A549 (cell line): Measurements from ENCODE around the gene UXS1. TPM values are rescaled to one million over a fixed set of nuclear protein-coding genes. Genes with fewer than 3 reads are reported as not detected.

ENCODE experiments used
- ATAC-seq, 2 experiments: fragments of 200-7000 bp in 1 of 2; fragments of >200 bp in 1 of 2; cut with Nextera tagmentation in 1 of 2; cut with Tn5 transposase in 1 of 2; 3 replicates each; pipeline versions ENCODE4 v1.8.0 to v1.9.1; 2018 to 2020; ENCODE audit warnings: mild to moderate bottlenecking in 1 of 2, moderate library complexity in 1 of 2
- CTCF ChIA-PET: fragments of 300-600 bp; sonication (Branson Sonifier 250); formaldehyde crosslinking; extraction: SDS; loops from one replicate; lab custom pipeline; 2021; ENCODE audit warnings: antibody characterized with exemption, inconsistent platforms; lab: Yijun Ruan, JAX
- POLR2A ChIA-PET: fragments of 350-600 bp; formaldehyde crosslinking; extraction: SDS; loops from one replicate; lab custom pipeline; 2021; ENCODE audit warnings: antibody characterized with exemption, inconsistent platforms; lab: Yijun Ruan, JAX
- DNase-seq, 2 experiments: peaks; one replicate each; pipeline versions ENCODE4 v3.0.0 to v3.0.0-alpha.2; 2011 to 2016; ENCODE audit warnings: low read depth in 1 of 2, low spot score in 1 of 2
- FAIRE-seq: peaks from 2 replicates; lab custom pipeline; 2011; peaks lifted over from hg19 to GRCh38; lab: Jason Lieb, UNC
- H3K27ac ChIP-seq, 2 experiments: fragments of >200 bp; sonication (Bioruptor Twin); formaldehyde crosslinking; 3 replicates each; pipeline ENCODE4 v1.5.1; 2016 to 2017
- H3K4me1 ChIP-seq: fragments of >200 bp; sonication (Bioruptor Twin); formaldehyde crosslinking; 3 replicates; pipeline ENCODE4 v1.6.1; 2016
- H3K4me2 ChIP-seq: fragments of >200 bp; sonication (Bioruptor Twin); formaldehyde crosslinking; 3 replicates; pipeline ENCODE4 v1.6.1; 2016
- H3K4me3 ChIP-seq: fragments of >200 bp; sonication (Bioruptor Twin); formaldehyde crosslinking; 3 replicates; pipeline ENCODE4 v1.5.1; 2016
- H3K9me3 ChIP-seq: fragments of >200 bp; sonication (Bioruptor Twin); formaldehyde crosslinking; 3 replicates; pipeline ENCODE4 v1.6.1; 2016
- ATOH8 ChIP-seq: fragments of 250-450 bp; sonication (Bioruptor Pico); IDR thresholded peaks from 2 replicates; pipeline ENCODE4 v1.5.0; 2020; ENCODE audit warnings: low read depth, mild to moderate bottlenecking, moderate library complexity
- BHLHE40 ChIP-seq: IDR thresholded peaks from 2 replicates; pipeline ENCODE4 v1.6.1; 2012; ENCODE audit warnings: low read depth, low read length, inconsistent platforms
- CBX2 ChIP-seq: fragments of 200-600 bp; sonication (generic); IDR thresholded peaks from 2 replicates; pipeline ENCODE4 v1.6.1; 2016; ENCODE audit warnings: low read depth, mild to moderate bottlenecking, borderline replicate concordance
- CEBPB ChIP-seq, 2 experiments: fragments of >200 bp in 1 of 2; sonication (Bioruptor Twin) in 1 of 2; formaldehyde crosslinking in 1 of 2; IDR thresholded peaks; 2 replicates each; pipeline ENCODE4 v1.6.1; 2012 to 2016
- CHD4 ChIP-seq: fragments of 200-600 bp; sonication (generic); IDR thresholded peaks from 2 replicates; pipeline ENCODE4 v1.6.1; 2016; ENCODE audit warnings: antibody characterized with exemption, mild to moderate bottlenecking, borderline replicate concordance
- EHMT2 ChIP-seq: fragments of 200-600 bp; sonication (generic); IDR thresholded peaks from 2 replicates; pipeline ENCODE4 v1.6.1; 2016; ENCODE audit warnings: antibody characterized with exemption, low read depth, mild to moderate bottlenecking, moderate library complexity
- EP300 ChIP-seq, 2 experiments: fragments of >200 bp; sonication (Bioruptor Twin); formaldehyde crosslinking; IDR thresholded peaks; 2 replicates in 1 of 2; 3 replicates in 1 of 2; pipeline ENCODE4 v1.6.1; 2016 to 2017
- ESRRA ChIP-seq: fragments of 150-350 bp; IDR thresholded peaks from 2 replicates; pipeline ENCODE4 v1.6.1; 2014; ENCODE audit warnings: mild to moderate bottlenecking, low read length, borderline replicate concordance
- FOSB ChIP-seq: fragments of 250-450 bp; sonication (Bioruptor Pico); IDR thresholded peaks from 2 replicates; pipeline ENCODE4 v1.5.0; 2020; ENCODE audit warnings: mild to moderate bottlenecking, moderate library complexity
- HEYL ChIP-seq: fragments of 250-450 bp; sonication (Bioruptor Pico); IDR thresholded peaks from 2 replicates; pipeline ENCODE4 v1.8.0; 2021; ENCODE audit warnings: mild to moderate bottlenecking, moderate library complexity
- KDM1A ChIP-seq: fragments of 200-600 bp; sonication (generic); IDR thresholded peaks from 2 replicates; pipeline ENCODE4 v1.6.1; 2016; ENCODE audit warnings: low read depth, mild to moderate bottlenecking
- KDM5A ChIP-seq: fragments of 200-600 bp; sonication (generic); IDR thresholded peaks from 2 replicates; pipeline ENCODE4 v1.6.1; 2016; ENCODE audit warnings: antibody characterized with exemption, mild to moderate bottlenecking
- MAFK ChIP-seq: fragments of 450-650 bp; IDR thresholded peaks from 2 replicates; pipeline ENCODE4 v1.6.1; 2014; ENCODE audit not compliant: partially characterized antibody
- MYC ChIP-seq: IDR thresholded peaks from 2 replicates; pipeline ENCODE4 v1.6.1; 2012; ENCODE audit warnings: mild to moderate bottlenecking, inconsistent platforms, low read length, improper control_type of control experiment, borderline replicate concordance
- NR3C1 ChIP-seq: fragments of >200 bp; sonication (Bioruptor Twin); formaldehyde crosslinking; IDR thresholded peaks from 3 replicates; pipeline ENCODE4 v1.6.1; 2017
- RAD21 ChIP-seq, 2 experiments: fragments of >200 bp in 1 of 2; sonication (Bioruptor Twin) in 1 of 2; formaldehyde crosslinking in 1 of 2; IDR thresholded peaks in 1 of 2; conservative IDR thresholded peaks in 1 of 2; 2 replicates in 1 of 2; 3 replicates in 1 of 2; pipeline ENCODE4 v1.6.1; 2012 to 2018; ENCODE audit warnings: inconsistent platforms in 1 of 2
- RFX5 ChIP-seq: fragments of 450-650 bp; IDR thresholded peaks from 2 replicates; pipeline ENCODE4 v1.7.1; 2014; ENCODE audit warnings: antibody characterized with exemption, mild to moderate bottlenecking, moderate library complexity
- RNF2 ChIP-seq: fragments of 200-600 bp; sonication (generic); IDR thresholded peaks from 2 replicates; pipeline ENCODE4 v1.6.1; 2016; ENCODE audit warnings: low read depth, mild to moderate bottlenecking, antibody characterized with exemption, moderate library complexity, borderline replicate concordance
- SREBF2 ChIP-seq: fragments of 450-650 bp; IDR thresholded peaks from 2 replicates; pipeline ENCODE4 v1.6.1; 2014; ENCODE audit warnings: mild to moderate bottlenecking, moderate library complexity
- TFCP2L1 ChIP-seq: fragments of 250-450 bp; sonication (Bioruptor Pico); IDR thresholded peaks from 2 replicates; pipeline ENCODE4 v1.5.0; 2021; ENCODE audit warnings: mild to moderate bottlenecking
- USF2 ChIP-seq: fragments of 450-650 bp; IDR thresholded peaks from 2 replicates; pipeline ENCODE4 v1.6.1; 2014; ENCODE audit warnings: antibody characterized with exemption
- ZC3H11A ChIP-seq: fragments of 450-650 bp; IDR thresholded peaks from 2 replicates; pipeline ENCODE4 v1.6.1; 2014; ENCODE audit warnings: antibody characterized with exemption, mild to moderate bottlenecking
- ZFP36 ChIP-seq: fragments of 450-650 bp; IDR thresholded peaks from 2 replicates; pipeline ENCODE4 v1.6.1; 2014; ENCODE audit warnings: borderline replicate concordance; ENCODE audit not compliant: partially characterized antibody
- ZNF302 ChIP-seq: fragments of 250-450 bp; sonication (Bioruptor Pico); IDR thresholded peaks from 2 replicates; pipeline ENCODE4 v1.9.0; 2021; ENCODE audit warnings: inconsistent platforms, mild to moderate bottlenecking, moderate library complexity
- ZSCAN20 ChIP-seq: fragments of 250-450 bp; sonication (Bioruptor Pico); IDR thresholded peaks from 2 replicates; pipeline ENCODE4 v1.8.0; 2022; ENCODE audit warnings: mild to moderate bottlenecking, moderate library complexity
- WGBS: methylation state at CpG from one replicate; pipeline ENCODE4 v1.1.6; 2017; ENCODE audit errors: missing lambda C conversion rate; 5-methylcytosine and 5-hydroxymethylcytosine counted together
- polyA plus RNA-seq, 4 experiments: library from polyadenylated mRNA; depleted of rRNA in 3 of 4; stranded (reverse); fragments of >200 nt; fragmentation: RNase III in 1 of 4; extraction: RNeasy Plus Mini Kit Qiagen cat#74134 plus additional on column Dnase treatment in 1 of 4; gene quantifications; 2 replicates in 3 of 4; 3 replicates in 1 of 4; pipeline ENCODE4 v1.2.3, GENCODE V29; 2011 to 2017

The UXS1 gene
- polyA plus RNA-seq, 2 of the 4 experiments (the other 2 are of a cell fraction) = 50.5 to 53.2 TPM

GRCh38 chr2:106147665-106148064 lies 46.4 kb downstream of the UXS1 start:
- Histone ChIP-seq H3K4me1 (peaks cover 17% of the 10 kb centered on the region), H3K27ac (peak overlapping the region in 1 of 2 experiments; percentile 69; a peak in 4 of 6 replicates), H3K4me3 (no peak overlapping the region), H3K9me3 (no peaks in the 10 kb centered on the region), H3K4me2 (peak overlapping the region; percentile 48)
- CTCF ChIA-PET = interaction anchor here (0.9 kb wide), 1 partner anchor 8 kb away, joined by 3 read pairs; no protein-coding TSS in a partner anchor
- 88% methylated on average over 3 of the region's 3 CpGs for WGBS
- POLR2A ChIA-PET = no interaction called here
- FAIRE-seq (no peak), DNase-seq (no peak), ATAC-seq (no peak)
- no peak for TF ChIP-seq MYC

GRCh38 chr2:106147159-106147558 lies 46.9 kb downstream of the UXS1 start:
- ChIA-PET POLR2A (no interaction called here), CTCF (no interaction called here)
- H3K4me2 ChIP-seq = peak overlapping the region; percentile 48
- peak overlapping the region in 1 of 2 experiments; percentile 69; a peak in 4 of 6 replicates for H3K27ac ChIP-seq
- 21% methylated on average over 3 of the region's 3 CpGs for WGBS
- H3K4me1 ChIP-seq = peaks cover 17% of the 10 kb centered on the region
- no peak overlapping the region for H3K4me3 ChIP-seq
- ATAC-seq (peak; percentile 73 to 74; a peak in 5 of 6 replicates), DNase-seq (peak in 1 of 2 experiments; percentile 54), FAIRE-seq (no peak)
- no peaks in the 10 kb centered on the region for H3K9me3 ChIP-seq
- no peak for TF ChIP-seq FOSB (CRISPR knock-in tag)
- peak; percentile 73 for TF ChIP-seq MAFK
- TF ChIP-seq RFX5 = no peak
- TF ChIP-seq EHMT2 = no peak
- TF ChIP-seq RAD21 (conservative IDR thresholded peaks at IDR 0.05 in 1 of 2, IDR thresholded peaks at IDR 0.05 in 1 of 2) = no peak
- TF ChIP-seq KDM1A = no peak
- no peak for TF ChIP-seq ZFP36

- H3K4me1 ChIP-seq = peaks cover 17% of the 10 kb centered on the region
- ChIA-PET CTCF (no interaction called here), POLR2A (no interaction called here)
- H3K4me3 ChIP-seq = no peak overlapping the region
- ATAC-seq (no peak), DNase-seq (no peak), FAIRE-seq (no peak)
- TF ChIP-seq CBX2 (no peak), KDM5A (no peak)
- no peak overlapping the region for H3K4me2 ChIP-seq
- H3K9me3 ChIP-seq = no peaks in the 10 kb centered on the region
- WGBS = 96% methylated on average over 21 of the region's 21 CpGs
- H3K27ac ChIP-seq = no peak overlapping the region
These were observed 49.3 kb downstream of the UXS1 start for GRCh38 chr2:106144621-106145331.

- CTCF ChIA-PET = interaction anchor here (0.8 kb wide), 1 partner anchor 9 kb away, joined by 3 read pairs; no protein-coding TSS in a partner anchor
These were observed 50.4 kb downstream of the UXS1 start for GRCh38 chr2:106143495-106144215.

More at GRCh38 chr2:106143495-106144215, 50.4 kb downstream of the UXS1 start:
- no peak for FAIRE-seq
- TF ChIP-seq RNF2 (no peak), MYC (no peak), ZNF302 (CRISPR knock-in tag) (no peak), HEYL (CRISPR knock-in tag) (no peak), ZSCAN20 (CRISPR knock-in tag) (no peak), ZC3H11A (no peak), ATOH8 (no peak), USF2 (no peak), SREBF2 (no peak), CEBPB (IDR thresholded peaks at IDR 0.05) (no peak), NR3C1 (no peak), EP300 (IDR thresholded peaks at IDR 0.05) (no peak), CHD4 (no peak), EHMT2 (no peak), TFCP2L1 (CRISPR knock-in tag) (no peak), BHLHE40 (no peak), ESRRA (no peak)
- TF ChIP-seq, all 56 proteins: peak for 0
- Histone ChIP-seq H3K9me3 (no peaks in the 10 kb centered on the region), H3K4me3 (no peak overlapping the region), H3K4me1 (peaks cover 17% of the 10 kb centered on the region), H3K4me2 (no peak overlapping the region), H3K27ac (no peak overlapping the region)
- no peak for DNase-seq
- POLR2A ChIA-PET = no interaction called here
- WGBS = 94% methylated on average over 7 of the region's 7 CpGs
- ATAC-seq = peak in 1 of 2 experiments; percentile 19; a peak in 2 of 6 replicates
